Neutrophil (primary cell): ENCODE results near the gene GNLY.

Source experiments
- H3K27ac ChIP-seq: fragments of 200-600 bp; sonication (generic); 2 replicates; pipeline ENCODE4 v1.5.1; 2016; ENCODE audit warnings: mild to moderate bottlenecking, moderate library complexity
- H3K27me3 ChIP-seq: fragments of 200-600 bp; sonication (generic); 2 replicates; pipeline ENCODE4 v1.6.0; 2016; ENCODE audit warnings: mild to moderate bottlenecking
- H3K36me3 ChIP-seq: fragments of 200-600 bp; sonication (generic); 2 replicates; pipeline ENCODE4 v1.5.1; 2017
- H3K4me1 ChIP-seq, 2 experiments: fragments of 200-600 bp in 1 of 2; sonication (generic) in 1 of 2; 1 replicate in 1 of 2; 2 replicates in 1 of 2; pipeline versions ENCODE4 v1.5.1 to v1.6.1; 2013 to 2016; ENCODE audit warnings: low read depth in 1 of 2, low read length in 1 of 2, mild to moderate bottlenecking in 1 of 2, moderate library complexity in 1 of 2; ENCODE audit not compliant: control insufficient read depth in 1 of 2, insufficient read depth in 1 of 2
- H3K4me3 ChIP-seq, 2 experiments: fragments of 200-600 bp in 1 of 2; sonication (generic) in 1 of 2; 1 replicate in 1 of 2; 2 replicates in 1 of 2; pipeline ENCODE4 v1.5.1; 2013 to 2016; ENCODE audit warnings: low read depth in 1 of 2, low read length in 1 of 2, mild to moderate bottlenecking in 1 of 2, moderate library complexity in 1 of 2
- H3K9me3 ChIP-seq: fragments of 200-600 bp; sonication (generic); 2 replicates; pipeline ENCODE4 v1.5.1; 2016
- TF ChIP-seq, protein P1 (sequence below): fragments of 200-600 bp; sonication (generic); IDR thresholded peaks from 2 replicates; pipeline ENCODE4 v1.5.1; 2016; ENCODE audit warnings: antibody characterized with exemption

GNLY gene

GRCh38 chr2:85722519-85722918 lies 28.4 kb downstream of the GNLY start:
- H3K27me3 ChIP-seq, result no peaks in the 10 kb centered on the region
- TF ChIP-seq, protein P1, sequence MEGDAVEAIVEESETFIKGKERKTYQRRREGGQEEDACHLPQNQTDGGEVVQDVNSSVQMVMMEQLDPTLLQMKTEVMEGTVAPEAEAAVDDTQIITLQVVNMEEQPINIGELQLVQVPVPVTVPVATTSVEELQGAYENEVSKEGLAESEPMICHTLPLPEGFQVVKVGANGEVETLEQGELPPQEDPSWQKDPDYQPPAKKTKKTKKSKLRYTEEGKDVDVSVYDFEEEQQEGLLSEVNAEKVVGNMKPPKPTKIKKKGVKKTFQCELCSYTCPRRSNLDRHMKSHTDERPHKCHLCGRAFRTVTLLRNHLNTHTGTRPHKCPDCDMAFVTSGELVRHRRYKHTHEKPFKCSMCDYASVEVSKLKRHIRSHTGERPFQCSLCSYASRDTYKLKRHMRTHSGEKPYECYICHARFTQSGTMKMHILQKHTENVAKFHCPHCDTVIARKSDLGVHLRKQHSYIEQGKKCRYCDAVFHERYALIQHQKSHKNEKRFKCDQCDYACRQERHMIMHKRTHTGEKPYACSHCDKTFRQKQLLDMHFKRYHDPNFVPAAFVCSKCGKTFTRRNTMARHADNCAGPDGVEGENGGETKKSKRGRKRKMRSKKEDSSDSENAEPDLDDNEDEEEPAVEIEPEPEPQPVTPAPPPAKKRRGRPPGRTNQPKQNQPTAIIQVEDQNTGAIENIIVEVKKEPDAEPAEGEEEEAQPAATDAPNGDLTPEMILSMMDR, result no peak
- H3K9me3 ChIP-seq, result no peaks in the 10 kb centered on the region
- peaks cover 23 to 25% of the 10 kb centered on the region in 2 experiments for H3K4me1 ChIP-seq
- no peaks in the 10 kb centered on the region for H3K36me3 ChIP-seq
- no peak overlapping the region for H3K4me3 ChIP-seq
- H3K27ac ChIP-seq, result no peak overlapping the region

DNA sequence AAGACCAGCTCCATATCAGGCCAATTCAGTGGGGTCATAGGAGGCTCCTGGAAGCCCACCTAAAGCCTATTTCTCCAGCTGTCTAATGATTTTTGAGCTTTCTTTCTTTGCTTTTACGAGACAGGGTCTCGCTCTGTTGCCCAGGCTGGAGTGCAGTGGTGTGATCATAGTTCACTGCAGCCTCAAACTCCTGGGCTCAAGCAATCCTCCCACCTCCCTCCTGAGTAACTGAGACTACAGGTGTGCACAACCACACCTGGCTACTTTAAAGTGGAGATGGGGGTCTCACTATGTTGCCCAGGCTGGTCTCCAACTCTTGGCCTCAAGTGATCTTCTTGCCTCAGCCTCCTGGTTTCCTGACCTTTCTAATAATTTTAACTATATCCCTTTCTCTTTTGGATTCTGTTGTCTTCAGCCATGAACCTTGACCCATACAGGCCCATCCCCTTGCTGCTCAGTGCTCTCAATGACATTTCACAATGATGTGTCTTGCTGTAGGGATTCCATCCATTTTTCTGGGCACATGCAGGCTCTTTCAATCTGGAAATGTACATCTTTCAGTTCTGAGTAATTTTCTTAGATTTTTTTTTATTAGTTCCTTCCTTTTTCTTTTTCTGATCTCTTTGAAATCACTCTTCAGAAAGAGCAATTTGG lies 29.7 kb downstream of the GNLY start:
- no peaks in the 10 kb centered on the region for H3K27me3 ChIP-seq
- no peak overlapping the region for H3K4me3 ChIP-seq
- TF ChIP-seq, protein P1, result no peak
- H3K27ac ChIP-seq, result no peak overlapping the region
- no peaks in the 10 kb centered on the region for H3K9me3 ChIP-seq
- H3K4me1 ChIP-seq, result peaks cover 24 to 28% of the 10 kb centered on the region in 2 experiments
- no peaks in the 10 kb centered on the region for H3K36me3 ChIP-seq

GRCh38 chr2:85724731-85725181 lies 30.6 kb downstream of the GNLY start:
- no peaks in the 10 kb centered on the region for H3K9me3 ChIP-seq

DNA sequence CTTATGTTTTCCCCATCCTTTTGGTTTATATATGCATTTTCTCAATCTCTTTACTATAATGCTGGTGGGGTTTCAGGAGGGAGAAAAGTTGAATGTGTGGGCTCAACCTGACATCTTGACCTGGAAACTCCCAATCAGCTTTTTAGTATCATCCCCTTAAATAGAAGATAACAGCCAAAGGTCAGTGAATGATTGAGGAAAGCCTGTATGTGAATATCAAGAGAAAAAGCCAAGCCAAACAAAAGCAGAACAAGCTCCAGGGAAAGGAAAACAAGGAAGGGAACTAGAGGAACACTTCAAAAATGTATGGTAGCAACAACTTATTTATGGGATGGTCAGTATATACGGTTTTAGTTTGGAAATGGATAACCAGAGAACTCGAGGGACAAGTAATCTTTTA lies 31.3 kb downstream of the GNLY start:
- peaks cover 16 to 20% of the 10 kb centered on the region in 2 experiments for H3K4me1 ChIP-seq
- no peaks in the 10 kb centered on the region for H3K27me3 ChIP-seq

More at GRCh38 chr2:85724731-85725181, 30.6 kb downstream of the GNLY start:
- Histone ChIP-seq H3K27ac (no peak overlapping the region), H3K27me3 (no peaks in the 10 kb centered on the region), H3K4me1 (peaks cover 23 to 27% of the 10 kb centered on the region in 2 experiments), H3K36me3 (no peaks in the 10 kb centered on the region), H3K4me3 (no peak overlapping the region)
- TF ChIP-seq, protein P1, result no peak

GRCh38 chr2:85727798-85728197 lies 33.6 kb downstream of the GNLY start:
- TF ChIP-seq, protein P1, result no peak
- Histone ChIP-seq H3K4me3 (no peak overlapping the region), H3K27me3 (no peaks in the 10 kb centered on the region), H3K4me1 (peaks cover 15 to 19% of the 10 kb centered on the region in 2 experiments), H3K36me3 (no peaks in the 10 kb centered on the region), H3K9me3 (no peaks in the 10 kb centered on the region), H3K27ac (no peak overlapping the region)

More for the DNA sequence above, 31.3 kb downstream of the GNLY start:
- Histone ChIP-seq H3K36me3 (no peaks in the 10 kb centered on the region), H3K4me3 (no peak overlapping the region), H3K9me3 (no peaks in the 10 kb centered on the region), H3K27ac (no peak overlapping the region)
- TF ChIP-seq, protein P1, result no peak
